Activated CD4-positive, alpha-beta memory T cell treated with anti-CD3 and anti-CD28 coated beads for 36 hours (primary cell): ENCODE results near the gene ERAS. TPM values are rescaled to one million over a fixed set of nuclear protein-coding genes. Genes with fewer than 3 reads are reported as not detected.

Experiments
- CTCF ChIA-PET: fragments of 350-600 bp; sonication (Branson Sonifier 250); formaldehyde crosslinking; loops from one replicate; lab custom pipeline; 2021; ENCODE audit warnings: antibody characterized with exemption, inconsistent platforms; lab: Charles Lee
- POLR2A ChIA-PET: fragments of 350-600 bp; sonication (Branson Sonifier 250); formaldehyde crosslinking; loops from one replicate; lab custom pipeline; 2021; ENCODE audit warnings: antibody characterized with exemption; lab: Charles Lee
- DNase-seq: peaks from one replicate; pipeline ENCODE4 v3.0.0-alpha.2; 2020
- H3K27ac Mint-ChIP-seq: one replicate; pipeline ENCODE4 v1.8.0; 2021; ENCODE audit warnings: mixed read lengths
- H3K27me3 Mint-ChIP-seq: one replicate; pipeline ENCODE4 v1.8.0; 2021; ENCODE audit warnings: mixed read lengths
- H3K36me3 Mint-ChIP-seq: one replicate; pipeline ENCODE4 v1.8.0; 2021; ENCODE audit warnings: mixed read lengths
- H3K4me1 Mint-ChIP-seq: one replicate; pipeline ENCODE4 v1.8.0; 2021; ENCODE audit warnings: low read depth, mixed read lengths
- H3K4me3 Mint-ChIP-seq: one replicate; pipeline ENCODE4 v1.8.0; 2021; ENCODE audit warnings: mild to moderate bottlenecking, mixed read lengths
- H3K9me3 Mint-ChIP-seq: one replicate; pipeline ENCODE4 v1.8.0; 2021; ENCODE audit warnings: mixed read lengths
- intact Hi-C: fragments of 100-400 bp; cut with micrococcal nuclease; formaldehyde crosslinking; loops from one replicate; pipeline ENCODE4 v1.15.1; 2023
- total RNA-seq, 2 experiments: library from RNA; stranded (reverse); gene quantifications; one replicate each; pipeline ENCODE4 v1.2.3, GENCODE V29; 2021

ERAS gene
- total RNA-seq, 2 experiments from 2014 or later = not detected

GRCh38 chrX:48787505-48788443 lies 38.5 kb upstream of the ERAS start:
- H3K4me1 Mint-ChIP-seq = peaks cover 8% of the 10 kb centered on the region

GRCh38 chrX:48789366-48790220 lies 36.7 kb upstream of the ERAS start:
- H3K27me3 Mint-ChIP-seq = no peaks in the 10 kb centered on the region
- DNase-seq = no peak
- H3K9me3 Mint-ChIP-seq = no peaks in the 10 kb centered on the region
- intact Hi-C loops = no loop called here
- no peak overlapping the region for H3K4me3 Mint-ChIP-seq
- POLR2A ChIA-PET = no interaction called here
- no peak overlapping the region for H3K27ac Mint-ChIP-seq
- CTCF ChIA-PET = no interaction called here
- no peaks in the 10 kb centered on the region for H3K36me3 Mint-ChIP-seq
- H3K4me1 Mint-ChIP-seq = peaks cover 8% of the 10 kb centered on the region

More at GRCh38 chrX:48787505-48788443, 38.5 kb upstream of the ERAS start:
- Mint-ChIP-seq H3K27ac (no peak overlapping the region), H3K27me3 (no peaks in the 10 kb centered on the region), H3K9me3 (no peaks in the 10 kb centered on the region), H3K4me3 (no peak overlapping the region), H3K36me3 (no peaks in the 10 kb centered on the region)
- ChIA-PET CTCF (no interaction called here), POLR2A (no interaction called here)
- no peak for DNase-seq
- intact Hi-C loops = no loop called here

DNA sequence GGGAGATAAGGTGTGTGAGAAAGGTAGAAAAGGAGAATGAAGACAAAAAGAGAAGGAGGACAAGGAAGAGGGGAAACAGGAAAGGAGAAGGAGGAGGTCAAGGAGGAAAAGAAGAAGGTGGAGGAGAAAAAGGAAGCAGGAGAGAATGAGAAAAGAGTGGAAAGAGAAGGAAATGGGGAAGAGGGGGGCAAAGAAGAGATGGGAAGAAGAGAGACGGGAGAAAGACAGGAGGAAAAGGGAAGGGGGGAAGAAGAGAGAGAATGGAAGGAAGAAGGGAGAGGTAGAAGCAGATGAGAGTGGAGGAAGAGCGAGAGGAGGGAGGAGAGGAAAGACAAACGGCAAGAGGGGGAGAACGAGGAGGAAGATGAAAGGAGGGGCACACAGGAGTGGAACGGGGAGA lies 35.8 kb upstream of the ERAS start:
- no peaks in the 10 kb centered on the region for H3K36me3 Mint-ChIP-seq
- DNase-seq = no peak
- no peaks in the 10 kb centered on the region for H3K27me3 Mint-ChIP-seq
- intact Hi-C loops = no loop called here
- no peaks in the 10 kb centered on the region for H3K9me3 Mint-ChIP-seq
- no peak overlapping the region for H3K4me3 Mint-ChIP-seq
- H3K4me1 Mint-ChIP-seq = peaks cover 8% of the 10 kb centered on the region
- H3K27ac Mint-ChIP-seq = no peak overlapping the region
- CTCF ChIA-PET = no interaction called here
- POLR2A ChIA-PET = no interaction called here

DNA sequence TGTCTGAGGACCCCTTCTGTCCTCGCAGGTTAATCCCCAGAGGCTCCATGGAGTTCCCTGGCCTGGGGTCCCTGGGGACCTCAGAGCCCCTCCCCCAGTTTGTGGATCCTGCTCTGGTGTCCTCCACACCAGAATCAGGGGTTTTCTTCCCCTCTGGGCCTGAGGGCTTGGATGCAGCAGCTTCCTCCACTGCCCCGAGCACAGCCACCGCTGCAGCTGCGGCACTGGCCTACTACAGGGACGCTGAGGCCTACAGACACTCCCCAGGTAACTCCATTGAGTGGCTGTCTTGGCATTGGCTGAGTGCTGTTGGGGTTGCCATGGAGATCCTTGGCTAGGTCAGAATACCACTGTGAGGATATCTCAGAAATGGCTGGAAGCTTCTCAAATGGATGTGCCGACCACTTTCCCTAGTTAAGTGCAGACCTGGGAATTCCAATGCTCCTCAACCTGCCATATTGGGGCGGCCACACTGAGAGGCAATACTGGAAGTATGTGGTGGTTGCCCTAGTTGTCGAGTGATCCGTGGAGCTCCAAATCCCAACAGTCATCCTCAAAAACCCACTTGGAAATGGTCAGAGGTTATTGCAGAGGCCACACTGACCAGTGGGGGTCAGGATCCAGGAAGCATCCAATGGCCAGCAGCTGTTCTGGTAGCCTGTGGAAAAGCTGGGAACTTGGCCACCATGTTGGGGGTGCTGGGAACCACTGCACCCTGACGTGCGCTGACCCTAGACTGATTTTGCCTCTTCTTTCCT lies 35.1 kb upstream of the ERAS start:
- no peak for DNase-seq
- Mint-ChIP-seq H3K4me3 (no peak overlapping the region), H3K27me3 (no peaks in the 10 kb centered on the region), H3K4me1 (peaks cover 8% of the 10 kb centered on the region), H3K36me3 (no peaks in the 10 kb centered on the region), H3K27ac (no peak overlapping the region), H3K9me3 (no peaks in the 10 kb centered on the region)
- ChIA-PET CTCF (no interaction called here), POLR2A (no interaction called here)
- intact Hi-C loops = no loop called here

DNA sequence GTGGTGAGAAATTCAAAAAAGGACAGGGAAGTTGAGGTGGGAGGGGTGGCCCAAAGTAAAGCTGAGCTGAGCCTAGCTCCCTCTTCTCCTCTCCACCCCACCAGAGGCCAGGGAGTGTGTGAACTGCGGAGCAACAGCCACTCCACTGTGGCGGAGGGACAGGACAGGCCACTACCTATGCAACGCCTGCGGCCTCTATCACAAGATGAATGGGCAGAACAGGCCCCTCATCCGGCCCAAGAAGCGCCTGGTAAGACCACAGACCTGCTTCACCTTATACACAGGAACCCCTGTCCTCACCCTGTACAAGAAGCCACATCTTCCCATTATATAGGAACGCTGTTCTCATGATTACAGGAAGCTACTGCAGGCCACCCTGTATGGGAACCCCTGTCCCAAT lies 34.1 kb upstream of the ERAS start:
- POLR2A ChIA-PET = no interaction called here
- DNase-seq = no peak
- Mint-ChIP-seq H3K36me3 (no peaks in the 10 kb centered on the region), H3K27me3 (no peaks in the 10 kb centered on the region), H3K9me3 (no peaks in the 10 kb centered on the region), H3K27ac (no peak overlapping the region), H3K4me3 (no peak overlapping the region), H3K4me1 (peaks cover 8% of the 10 kb centered on the region)
- intact Hi-C loops = no loop called here
- CTCF ChIA-PET = no interaction called here

DNA sequence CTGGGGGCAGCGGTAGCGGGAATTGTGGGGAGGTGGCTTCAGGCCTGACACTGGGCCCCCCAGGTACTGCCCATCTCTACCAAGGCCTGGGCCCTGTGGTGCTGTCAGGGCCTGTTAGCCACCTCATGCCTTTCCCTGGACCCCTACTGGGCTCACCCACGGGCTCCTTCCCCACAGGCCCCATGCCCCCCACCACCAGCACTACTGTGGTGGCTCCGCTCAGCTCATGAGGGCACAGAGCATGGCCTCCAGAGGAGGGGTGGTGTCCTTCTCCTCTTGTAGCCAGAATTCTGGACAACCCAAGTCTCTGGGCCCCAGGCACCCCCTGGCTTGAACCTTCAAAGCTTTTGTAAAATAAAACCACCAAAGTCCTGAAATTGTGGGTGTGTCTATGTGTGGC lies 32.4 kb upstream of the ERAS start:
- CTCF ChIA-PET = no interaction called here

DNA sequence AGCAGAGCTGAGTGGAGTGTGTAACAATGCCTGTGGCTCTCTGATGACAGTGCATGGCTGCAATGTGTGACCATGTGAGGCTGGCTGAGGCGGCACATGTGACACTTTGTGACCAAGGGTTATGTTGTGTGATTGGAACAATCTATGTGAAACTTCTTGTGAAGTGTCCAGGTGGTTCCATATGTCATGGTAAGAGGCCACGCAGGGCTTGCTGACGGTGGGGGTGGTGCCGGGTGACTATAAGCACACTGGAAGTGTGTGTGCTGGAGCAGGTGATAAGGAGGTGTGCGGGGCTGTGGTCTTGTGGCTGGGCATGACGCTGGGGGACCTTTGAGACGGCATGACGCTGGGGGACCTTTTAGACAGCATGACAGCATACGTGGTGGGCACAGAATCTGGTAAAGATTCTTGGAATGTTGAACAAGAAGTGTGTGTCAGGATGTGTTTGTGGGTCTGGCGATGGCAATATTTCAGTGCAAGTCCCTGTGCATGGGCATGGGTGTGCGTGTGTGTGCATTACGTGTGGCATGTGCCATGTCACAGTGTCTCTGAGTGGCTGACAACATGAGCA lies 31.9 kb upstream of the ERAS start:
- POLR2A ChIA-PET = no interaction called here
- H3K27me3 Mint-ChIP-seq = no peaks in the 10 kb centered on the region
- no peaks in the 10 kb centered on the region for H3K36me3 Mint-ChIP-seq
- CTCF ChIA-PET = no interaction called here
- no peaks in the 10 kb centered on the region for H3K9me3 Mint-ChIP-seq
- intact Hi-C loops = no loop called here
- no peak overlapping the region for H3K4me3 Mint-ChIP-seq
- peaks cover 4% of the 10 kb centered on the region for H3K4me1 Mint-ChIP-seq
- no peak overlapping the region for H3K27ac Mint-ChIP-seq
- no peak for DNase-seq

More for the DNA sequence above, 32.4 kb upstream of the ERAS start:
- DNase-seq = no peak
- H3K36me3 Mint-ChIP-seq = no peaks in the 10 kb centered on the region
- POLR2A ChIA-PET = no interaction called here
- H3K4me3 Mint-ChIP-seq = no peak overlapping the region
- no peak overlapping the region for H3K27ac Mint-ChIP-seq
- no peaks in the 10 kb centered on the region for H3K9me3 Mint-ChIP-seq
- no peaks in the 10 kb centered on the region for H3K27me3 Mint-ChIP-seq
- intact Hi-C loops = no loop called here
- peaks cover 6% of the 10 kb centered on the region for H3K4me1 Mint-ChIP-seq

DNA sequence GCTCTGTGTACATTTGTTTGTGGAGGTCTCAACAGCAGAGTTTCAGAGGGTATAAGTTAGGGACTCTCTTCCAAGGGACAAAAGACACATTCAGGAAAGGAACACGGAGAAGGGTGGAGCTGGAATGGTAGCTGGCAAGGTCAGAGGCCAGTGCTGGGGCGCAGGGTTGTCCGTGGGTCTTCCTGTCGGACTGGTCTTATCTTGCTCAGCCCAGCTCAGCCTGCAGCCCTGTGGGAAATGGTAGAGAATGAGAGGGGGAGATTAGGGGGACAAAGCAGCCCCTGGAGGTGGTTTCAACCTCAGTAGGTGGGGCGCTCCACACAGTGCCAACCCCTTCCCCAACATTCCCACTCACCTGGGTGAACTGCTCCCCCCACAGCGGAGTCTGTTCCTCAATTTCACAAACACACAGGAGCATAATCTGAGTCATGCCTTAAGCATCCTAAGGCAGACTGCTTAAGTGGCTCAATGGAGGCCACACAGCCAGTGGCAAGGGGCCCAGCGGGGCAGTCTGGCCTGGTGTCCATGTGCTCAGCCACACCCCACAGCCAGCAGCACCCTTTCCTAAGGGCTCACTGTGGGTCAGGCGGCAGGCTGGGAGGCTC lies 31.3 kb upstream of the ERAS start:
- no peak for DNase-seq
- intact Hi-C loops = no loop called here
- no peak overlapping the region for H3K4me3 Mint-ChIP-seq
- H3K36me3 Mint-ChIP-seq = no peaks in the 10 kb centered on the region
- ChIA-PET CTCF (no interaction called here), POLR2A (no interaction called here)
- H3K27me3 Mint-ChIP-seq = no peaks in the 10 kb centered on the region
- no peaks in the 10 kb centered on the region for H3K4me1 Mint-ChIP-seq
- no peak overlapping the region for H3K27ac Mint-ChIP-seq
- no peaks in the 10 kb centered on the region for H3K9me3 Mint-ChIP-seq

DNA sequence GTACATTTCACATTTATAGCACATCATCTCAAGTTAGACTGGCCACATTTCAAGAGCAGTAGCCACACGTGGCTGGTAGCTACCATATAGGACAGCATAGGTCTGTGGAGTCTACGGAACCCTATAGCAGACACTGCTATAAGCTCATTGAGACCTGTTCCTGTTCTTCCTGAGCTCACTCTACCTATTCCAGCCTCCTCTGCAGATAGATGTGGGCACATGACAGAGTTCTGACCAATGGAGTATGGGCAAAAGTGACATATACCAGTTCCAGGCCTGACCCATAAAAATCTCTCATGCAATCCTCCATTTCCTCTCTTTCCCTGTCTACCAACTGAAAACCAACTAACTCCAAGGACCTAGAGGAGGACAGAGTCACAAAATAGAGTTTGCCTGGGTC lies 28.0 kb upstream of the ERAS start:
- no peaks in the 10 kb centered on the region for H3K9me3 Mint-ChIP-seq
- ChIA-PET POLR2A (no interaction called here), CTCF (no interaction called here)
- no peak overlapping the region for H3K4me3 Mint-ChIP-seq
- no peak overlapping the region for H3K27ac Mint-ChIP-seq
- H3K36me3 Mint-ChIP-seq = no peaks in the 10 kb centered on the region
- no peaks in the 10 kb centered on the region for H3K27me3 Mint-ChIP-seq
- DNase-seq = no peak
- H3K4me1 Mint-ChIP-seq = peaks cover 13% of the 10 kb centered on the region
- intact Hi-C loops = no loop called here

DNA sequence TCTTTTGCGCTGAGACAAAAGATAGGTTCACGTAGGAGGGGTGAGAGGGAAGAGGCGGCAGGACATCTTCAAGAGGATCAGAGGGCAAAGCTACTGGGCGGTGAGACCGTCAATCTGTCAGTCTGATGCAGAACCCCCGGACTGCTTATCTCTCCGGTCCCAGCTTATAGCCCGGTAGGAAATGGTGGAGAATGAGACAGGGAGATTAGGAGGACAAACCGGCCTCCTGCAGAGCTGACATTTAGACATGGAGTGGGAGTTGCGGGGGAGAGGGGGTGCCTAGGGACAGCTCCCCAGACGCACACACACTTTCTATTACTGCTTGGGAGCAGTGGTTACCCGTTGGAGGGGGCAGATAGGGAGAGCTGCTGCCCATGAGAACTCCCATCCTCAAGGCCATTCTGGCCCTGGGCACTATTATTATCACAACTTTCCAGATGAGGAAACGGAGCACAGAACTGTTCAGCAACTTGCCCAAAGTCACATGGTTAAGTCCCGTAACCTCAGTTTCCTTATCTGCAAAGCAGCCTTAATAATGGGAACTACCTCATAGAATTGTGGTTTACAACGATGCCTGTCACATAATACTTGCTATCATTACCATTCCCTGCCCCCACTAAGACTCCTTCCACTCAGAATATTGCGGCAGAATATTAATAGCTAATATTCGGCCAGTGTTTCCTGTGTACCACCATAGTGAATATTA lies 25.6 kb upstream of the ERAS start:
- H3K4me1 Mint-ChIP-seq = peaks cover 14% of the 10 kb centered on the region
- H3K36me3 Mint-ChIP-seq = peaks cover 5% of the 10 kb centered on the region
- ChIA-PET POLR2A (interaction anchor here (1.6 kb wide), 1 partner anchor 88 kb away, joined by 4 read pairs; no protein-coding TSS in a partner anchor), CTCF (interaction anchor here (0.9 to 1.5 kb wide), 2 partner anchors 153 to 169 kb away, joined by 3 read pairs; no protein-coding TSS in a partner anchor)
- DNase-seq = no peak
- H3K27me3 Mint-ChIP-seq = no peaks in the 10 kb centered on the region
- intact Hi-C loops = loop anchor here (1.0 to 10.0 kb wide), 8 partner anchors 63 to 364 kb away; partner anchors contain the start of genes MAGIX, OTUD5, PIM2 and PQBP1
- H3K4me3 Mint-ChIP-seq = peak overlapping the region; percentile 95
- H3K9me3 Mint-ChIP-seq = no peaks in the 10 kb centered on the region
- peak overlapping the region; percentile 99 for H3K27ac Mint-ChIP-seq
